IMR-90 (cell line): ENCODE data around the gene DYRK1A. TPM values are rescaled to one million over a fixed set of nuclear protein-coding genes. Genes with fewer than 3 reads are reported as not detected.

Source experiments
- ATAC-seq: fragments of 200-7000 bp; cut with Tn5 transposase; 2 replicates; pipeline ENCODE4 v1.9.1; 2020; ENCODE audit warnings: low read depth, mild to moderate bottlenecking, moderate library complexity
- BruUV-seq: library from RNA; stranded (reverse); fragments of 400-500 nt; replicated peaks from 2 replicates; lab custom pipeline; 2021; lab: Mats Ljungman, UMichigan
- CTCF ChIA-PET: fragments of 300-600 bp; formaldehyde crosslinking; extraction: SDS; loops from one replicate; lab custom pipeline; 2021; ENCODE audit warnings: antibody characterized with exemption; lab: Yijun Ruan, JAX
- POLR2A ChIA-PET: fragments of 300-600 bp; sonication (Branson Sonifier 250); formaldehyde crosslinking; loops from one replicate; lab custom pipeline; 2022; ENCODE audit warnings: antibody characterized with exemption; ENCODE audit not compliant: unreplicated experiment; lab: Charles Lee
- DNase-seq: peaks from one replicate; pipeline ENCODE4 v3.0.0; 2013
- H2AFZ ChIP-seq: replicated peaks from 2 replicates; pipeline ENCODE3; 2013; ENCODE audit warnings: low read length, mild to moderate bottlenecking; ENCODE audit not compliant: poor library complexity
- H2AK5ac ChIP-seq: 2 replicates; pipeline ENCODE4 v1.6.1; 2013; ENCODE audit warnings: low read depth, low read length, inconsistent platforms
- H2AK9ac ChIP-seq: replicated peaks from 2 replicates; pipeline ENCODE3; 2013; ENCODE audit warnings: mild to moderate bottlenecking, low read depth, low read length, moderate library complexity; ENCODE audit not compliant: poor library complexity
- H2BK120ac ChIP-seq: 2 replicates; pipeline ENCODE4 v1.6.1; 2013; ENCODE audit warnings: low read depth, low read length, inconsistent platforms
- H2BK15ac ChIP-seq: 3 replicates; pipeline ENCODE4 v1.6.1; 2013; ENCODE audit warnings: low read depth, low read length, inconsistent platforms
- H2BK20ac ChIP-seq: 2 replicates; pipeline ENCODE4 v1.6.1; 2013; ENCODE audit warnings: low read depth, mild to moderate bottlenecking, inconsistent platforms, low read length, moderate library complexity
- H2BK5ac ChIP-seq: 2 replicates; pipeline ENCODE4 v1.6.1; 2013; ENCODE audit warnings: mild to moderate bottlenecking, low read depth, low read length, inconsistent platforms; ENCODE audit not compliant: poor library complexity, severe bottlenecking
- H3K14ac ChIP-seq: replicated peaks from 2 replicates; pipeline ENCODE4 v1.6.1; 2013; ENCODE audit warnings: low read depth, low read length, inconsistent platforms
- H3K18ac ChIP-seq: 2 replicates; pipeline ENCODE4 v1.6.1; 2013; ENCODE audit warnings: low read depth, low read length, control low read depth
- H3K23ac ChIP-seq: 2 replicates; pipeline ENCODE4 v1.6.1; 2013; ENCODE audit warnings: low read depth, low read length, inconsistent platforms
- H3K27ac ChIP-seq: 2 replicates; pipeline ENCODE4 v1.5.1; 2013; ENCODE audit warnings: mild to moderate bottlenecking, control low read depth, low read length; ENCODE audit not compliant: insufficient read depth
- H3K27me3 ChIP-seq: 2 replicates; pipeline ENCODE4 v1.6.1; 2013; ENCODE audit warnings: low read length; ENCODE audit not compliant: control insufficient read depth, insufficient read depth
- H3K36me3 ChIP-seq: 2 replicates; pipeline ENCODE4 v1.6.1; 2013; ENCODE audit warnings: low read length, mixed read lengths; ENCODE audit not compliant: control insufficient read depth, insufficient read depth
- H3K4ac ChIP-seq: 2 replicates; pipeline ENCODE4 v1.6.1; 2013; ENCODE audit warnings: low read depth, low read length, inconsistent platforms
- H3K4me1 ChIP-seq: 2 replicates; pipeline ENCODE4 v1.6.1; 2013; ENCODE audit warnings: low read length, mixed read lengths; ENCODE audit not compliant: control insufficient read depth, insufficient read depth
- H3K4me2 ChIP-seq: 2 replicates; pipeline ENCODE4 v1.6.1; 2013; ENCODE audit warnings: low read depth, mild to moderate bottlenecking, control low read depth, low read length, moderate library complexity
- H3K4me3 ChIP-seq: 2 replicates; pipeline ENCODE4 v1.5.1; 2013; ENCODE audit warnings: low read depth, mild to moderate bottlenecking, control low read depth, low read length, moderate library complexity; ENCODE audit not compliant: insufficient read depth
- H3K56ac ChIP-seq: 2 replicates; pipeline ENCODE4 v1.6.1; 2013; ENCODE audit warnings: low read length, inconsistent platforms; ENCODE audit not compliant: insufficient read depth; ENCODE audit errors: extremely low read depth
- H3K79me1 ChIP-seq, 2 experiments: 2 replicates each; pipeline ENCODE4 v1.6.1; 2013; ENCODE audit warnings: low read length in 2 of 2, inconsistent platforms in 1 of 2, low read depth in 1 of 2
- H3K9ac ChIP-seq: 2 replicates; pipeline ENCODE4 v1.6.1; 2013; ENCODE audit warnings: low read depth, low read length, control low read depth
- H3K9me1 ChIP-seq: 2 replicates; pipeline ENCODE4 v1.6.1; 2013; ENCODE audit warnings: low read length, inconsistent platforms; ENCODE audit not compliant: insufficient read depth
- H3K9me3 ChIP-seq: 2 replicates; pipeline ENCODE4 v1.6.1; 2013; ENCODE audit warnings: low read length; ENCODE audit not compliant: control insufficient read depth, insufficient read depth
- H4K20me1 ChIP-seq: 2 replicates; pipeline ENCODE4 v1.6.1; 2013; ENCODE audit warnings: low read length, inconsistent platforms; ENCODE audit not compliant: insufficient read depth
- H4K5ac ChIP-seq: 2 replicates; pipeline ENCODE4 v1.6.1; 2013; ENCODE audit warnings: mild to moderate bottlenecking, low read depth, low read length, control low read depth
- H4K8ac ChIP-seq, 2 experiments: 2 replicates each; pipeline ENCODE4 v1.6.1; 2013; ENCODE audit warnings: low read depth in 2 of 2, low read length in 2 of 2, control low read depth in 1 of 2, inconsistent platforms in 1 of 2
- H4K91ac ChIP-seq: 2 replicates; pipeline ENCODE4 v1.6.1; 2013; ENCODE audit warnings: low read depth, low read length, inconsistent platforms; ENCODE audit not compliant: insufficient read depth
- BHLHE40 ChIP-seq: fragments of 150-350 bp; IDR thresholded peaks from 2 replicates; pipeline ENCODE4 v1.6.1; 2016; ENCODE audit warnings: mild to moderate bottlenecking, low read depth, low read length
- CHD1 ChIP-seq: IDR thresholded peaks from 2 replicates; pipeline ENCODE4 v1.6.1; 2012; ENCODE audit warnings: low read depth, low read length, improper control_type of control experiment
- CTCF ChIP-seq: conservative IDR thresholded peaks from 2 replicates; pipeline ENCODE4 v1.5.1; 2012; ENCODE audit warnings: mild to moderate bottlenecking, low read depth, low read length, improper control_type of control experiment
- ELK1 ChIP-seq: fragments of 150-350 bp; IDR thresholded peaks from 2 replicates; pipeline ENCODE4 v1.6.1; 2016; ENCODE audit warnings: low read depth, mild to moderate bottlenecking, low read length, moderate library complexity, borderline replicate concordance
- FOS ChIP-seq: fragments of 150-350 bp; IDR thresholded peaks from 2 replicates; pipeline ENCODE4 v1.6.1; 2016; ENCODE audit warnings: low read depth, low read length
- MAFK ChIP-seq: IDR thresholded peaks from 2 replicates; pipeline ENCODE4 v1.6.1; 2012; ENCODE audit warnings: low read depth, low read length, improper control_type of control experiment
- MAZ ChIP-seq: IDR thresholded peaks from 2 replicates; pipeline ENCODE4 v1.6.1; 2012; ENCODE audit warnings: low read depth, mild to moderate bottlenecking, low read length, improper control_type of control experiment, moderate library complexity, borderline replicate concordance
- MXI1 ChIP-seq: IDR thresholded peaks from 2 replicates; pipeline ENCODE4 v1.6.1; 2012; ENCODE audit warnings: low read depth, mild to moderate bottlenecking, low read length, moderate library complexity, borderline replicate concordance
- POLR2A ChIP-seq: IDR thresholded peaks from 2 replicates; pipeline ENCODE4 v1.6.1; 2012; ENCODE audit warnings: mild to moderate bottlenecking, low read depth, low read length
- RAD21 ChIP-seq: IDR thresholded peaks from 2 replicates; pipeline ENCODE4 v1.6.1; 2012; ENCODE audit warnings: low read length, improper control_type of control experiment
- RCOR1 ChIP-seq: IDR thresholded peaks from 2 replicates; pipeline ENCODE4 v1.6.1; 2012; ENCODE audit warnings: mild to moderate bottlenecking, low read length, improper control_type of control experiment; ENCODE audit not compliant: insufficient replicate concordance
- SMC3 ChIP-seq: fragments of 150-350 bp; IDR thresholded peaks from 2 replicates; pipeline ENCODE4 v1.6.1; 2016; ENCODE audit warnings: low read depth, mild to moderate bottlenecking, antibody characterized with exemption, low read length, moderate library complexity
- USF2 ChIP-seq: fragments of 150-350 bp; IDR thresholded peaks from 2 replicates; pipeline ENCODE4 v1.6.1; 2017; ENCODE audit warnings: mild to moderate bottlenecking, antibody characterized with exemption, low read length, low read depth
- WGBS, 2 experiments: methylation state at CpG; one replicate each; pipeline versions ENCODE4 v1.1.5 to v1.1.7; 2013; ENCODE audit warnings: missing lambda C conversion rate in 2 of 2; ENCODE audit not compliant: insufficient read length in 1 of 2; ENCODE audit errors: extremely low coverage in 2 of 2; 5-methylcytosine and 5-hydroxymethylcytosine counted together
- dilution Hi-C: fragments of 300-500 bp; cut with HindIII; formaldehyde crosslinking; loops from one replicate; pipeline ENCODE4 v1.14.3; 2018; ENCODE audit warnings: low sequenced_read_pairs; ENCODE audit not compliant: unreplicated experiment
- in situ Hi-C: fragments of 300-500 bp; cut with MboI; formaldehyde crosslinking; loops from 3 replicates; pipeline ENCODE4 v1.14.3; 2019; ENCODE audit warnings: low sequenced_read_pairs, inconsistent platforms, mixed read lengths
- intact Hi-C: fragments of 100-400 bp; cut with micrococcal nuclease; formaldehyde crosslinking; loops from 2 replicates; pipeline ENCODE4 v1.10.0; 2022
- polyA plus RNA-seq, 3 experiments: library from polyadenylated mRNA; depleted of rRNA; stranded (reverse); fragments of >200 nt; gene quantifications; 2 replicates each; pipeline ENCODE4 v1.2.3, GENCODE V29; 2012; ENCODE audit warnings: low replicate concordance in 1 of 3
- total RNA-seq: library from RNA; depleted of rRNA; stranded (reverse); fragments of >200 nt; gene quantifications from 2 replicates; pipeline ENCODE4 v1.2.3, GENCODE V29; 2012

Gene DYRK1A
- total and polyA plus RNA-seq, 2 of the 4 experiments (the other 2 are of a cell fraction), result 18.6 to 50.5 TPM

- ChIA-PET POLR2A (no interaction called here), CTCF (no interaction called here)
- Histone ChIP-seq H2AK5ac (no peak overlapping the region), H3K4me1 (peaks cover 1% of the 10 kb centered on the region; the same call in 1 of the 2 replicates), H3K18ac (no peak overlapping the region), H4K20me1 (peaks cover 63% of the 10 kb centered on the region), H3K4me3 (no peak overlapping the region), H3K27me3 (no peaks in the 10 kb centered on the region), H3K4ac (no peak overlapping the region), H3K36me3 (0 out of 2 replicates have a peak, but pooled peaks cover 4% of the 10 kb centered on the region), H3K14ac (no peak overlapping the region), H2AK9ac (no peak overlapping the region), H3K4me2 (no peak overlapping the region), H4K5ac (no peak overlapping the region), H3K27ac (no peak overlapping the region), H2BK20ac (no peak overlapping the region), H3K9me3 (no peaks in the 10 kb centered on the region), H2BK15ac (no peak overlapping the region), H3K23ac (no peak overlapping the region), H3K9me1 (peaks cover 15% of the 10 kb centered on the region), H3K56ac (no peak overlapping the region), H4K91ac (no peak overlapping the region), H3K79me1 (peaks cover 50 to 75% of the 10 kb centered on the region in 2 experiments), H2BK5ac (no peak overlapping the region), H4K8ac (no peak overlapping the region), H2AFZ (no peak overlapping the region), H3K9ac (no peak overlapping the region), H2BK120ac (no peak overlapping the region)
- dilution Hi-C loops, result no loop called here
- no peak for TF ChIP-seq CHD1
- TF ChIP-seq BHLHE40, result no peak
- no peak for TF ChIP-seq FOS
- TF ChIP-seq MXI1, result no peak
- no peak for TF ChIP-seq RCOR1
- TF ChIP-seq MAZ, result no peak
- no peak for TF ChIP-seq MAFK
- no peak for TF ChIP-seq ELK1
- no peak for TF ChIP-seq USF2
- TF ChIP-seq CTCF, result no peak
- no peak for TF ChIP-seq POLR2A
- TF ChIP-seq SMC3, result no peak
- no peak for TF ChIP-seq RAD21
- 100% methylated on average over 1 of the region's 4 CpGs; no CpG with 5 or more reads in 1 of the 2 experiments for WGBS, 2 experiments
- no TSS peak for BruUV-seq
- ATAC-seq, result no peak
- no peak for DNase-seq
- in situ Hi-C loops, result loop anchor here (25.0 kb wide), 1 partner anchor 207 kb away; the partner anchor contains the start of gene VPS26C
- intact Hi-C loops, result no loop called here
Observed at GRCh38 chr21:37468909-37469308, 102.3 kb downstream of the DYRK1A start.
